Measurements from ENCODE around the gene HOXC9. TPM values are rescaled to one million over a fixed set of nuclear protein-coding genes. Genes with fewer than 3 reads are reported as not detected.

Gene HOXC9
- total and polyA plus RNA-seq, 2 of the 8 experiments (the other 6 are each of a cell fraction or from before 2014, with no cell fraction given) = not detected

- TF ChIP-seq HDAC6 (IDR thresholded peaks at IDR 0.05; ENCODE audit: low read depth, low read length) = no peak
- no peak for TF ChIP-seq MAFK (IDR thresholded peaks at IDR 0.05; ENCODE audit: low read depth, low read length)
- no peak for TF ChIP-seq ATF2 (IDR thresholded peaks at IDR 0.05; ENCODE audit: low read length)
These were observed 26.5 kb upstream of the HOXC9 start (continued) for GRCh38 chr12:53973236-53974042.
